Measurements from ENCODE around the gene RSPO4. TPM values are rescaled to one million over a fixed set of nuclear protein-coding genes. Genes with fewer than 3 reads are reported as not detected.

Gene RSPO4
- total RNA-seq, 1 donor from 2014 or later: not detected

DNA sequence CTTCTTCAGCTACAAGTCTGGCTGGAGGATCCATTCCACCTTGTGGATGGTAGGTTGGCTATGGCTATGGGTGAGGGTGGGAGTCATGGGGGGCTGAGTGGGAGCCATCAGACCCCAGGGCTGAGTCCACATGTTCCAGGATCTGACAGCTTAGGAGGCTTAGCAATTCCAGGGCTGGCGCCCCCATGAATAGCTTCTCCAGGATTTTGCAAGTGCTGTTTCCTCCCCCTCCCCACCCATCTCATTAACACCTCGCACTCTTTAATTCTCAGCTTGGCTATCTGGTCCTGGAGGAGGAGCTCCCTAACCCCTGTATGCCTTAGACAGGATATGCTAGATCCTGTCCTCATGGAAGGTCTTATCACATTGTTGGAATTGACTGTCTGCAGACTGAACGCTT, 47.0 kb downstream of the RSPO4 start:
- TF ChIP-seq, protein P1, sequence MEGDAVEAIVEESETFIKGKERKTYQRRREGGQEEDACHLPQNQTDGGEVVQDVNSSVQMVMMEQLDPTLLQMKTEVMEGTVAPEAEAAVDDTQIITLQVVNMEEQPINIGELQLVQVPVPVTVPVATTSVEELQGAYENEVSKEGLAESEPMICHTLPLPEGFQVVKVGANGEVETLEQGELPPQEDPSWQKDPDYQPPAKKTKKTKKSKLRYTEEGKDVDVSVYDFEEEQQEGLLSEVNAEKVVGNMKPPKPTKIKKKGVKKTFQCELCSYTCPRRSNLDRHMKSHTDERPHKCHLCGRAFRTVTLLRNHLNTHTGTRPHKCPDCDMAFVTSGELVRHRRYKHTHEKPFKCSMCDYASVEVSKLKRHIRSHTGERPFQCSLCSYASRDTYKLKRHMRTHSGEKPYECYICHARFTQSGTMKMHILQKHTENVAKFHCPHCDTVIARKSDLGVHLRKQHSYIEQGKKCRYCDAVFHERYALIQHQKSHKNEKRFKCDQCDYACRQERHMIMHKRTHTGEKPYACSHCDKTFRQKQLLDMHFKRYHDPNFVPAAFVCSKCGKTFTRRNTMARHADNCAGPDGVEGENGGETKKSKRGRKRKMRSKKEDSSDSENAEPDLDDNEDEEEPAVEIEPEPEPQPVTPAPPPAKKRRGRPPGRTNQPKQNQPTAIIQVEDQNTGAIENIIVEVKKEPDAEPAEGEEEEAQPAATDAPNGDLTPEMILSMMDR (conservative IDR thresholded peaks at IDR 0.05): no peak
- H3K36me3 Mint-ChIP-seq (ENCODE audit: low read depth): no peaks in the 10 kb centered on the region
- H3K4me1 Mint-ChIP-seq: no peaks in the 10 kb centered on the region
- peaks cover 47% of the 10 kb centered on the region for H3K27me3 Mint-ChIP-seq (ENCODE audit: low read depth)
- H3K4me3 Mint-ChIP-seq: no peak overlapping the region
- no peak overlapping the region for H3K27ac Mint-ChIP-seq (ENCODE audit: unreplicated experiment)
- DNase-seq (ENCODE audit: low read depth, low spot score): no peak
- H3K9me3 Mint-ChIP-seq: no peaks in the 10 kb centered on the region

DNA sequence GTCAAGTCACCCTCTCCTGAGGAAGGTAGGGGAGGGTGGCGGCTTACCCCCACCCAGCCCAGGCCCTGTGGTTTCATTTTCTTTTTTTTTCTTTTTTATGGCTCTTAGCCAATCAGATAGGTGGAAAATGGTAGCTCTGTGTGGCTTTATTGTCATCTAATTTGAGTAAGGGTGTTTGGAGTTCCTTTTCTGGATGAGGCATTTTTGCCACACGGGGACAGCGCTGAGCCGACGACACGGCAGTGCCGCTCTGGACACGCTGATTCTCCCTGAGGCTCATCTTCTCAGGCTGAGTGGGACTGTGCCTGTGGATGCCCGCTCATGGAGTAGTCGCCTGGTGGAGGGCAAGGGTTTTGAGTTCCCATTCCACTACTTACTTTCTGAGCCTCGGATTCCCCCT, 48.4 kb downstream of the RSPO4 start:
- DNase-seq (ENCODE audit: low read depth, low spot score): no peak
- H3K36me3 Mint-ChIP-seq (ENCODE audit: low read depth): no peaks in the 10 kb centered on the region
- H3K4me3 Mint-ChIP-seq: no peak overlapping the region
- TF ChIP-seq, protein P1 (conservative IDR thresholded peaks at IDR 0.05): peak; percentile 40
- H3K27ac Mint-ChIP-seq (ENCODE audit: unreplicated experiment): no peak overlapping the region
- no peaks in the 10 kb centered on the region for H3K9me3 Mint-ChIP-seq
- no peaks in the 10 kb centered on the region for H3K4me1 Mint-ChIP-seq
- H3K27me3 Mint-ChIP-seq (ENCODE audit: low read depth): peaks cover 58% of the 10 kb centered on the region

DNA sequence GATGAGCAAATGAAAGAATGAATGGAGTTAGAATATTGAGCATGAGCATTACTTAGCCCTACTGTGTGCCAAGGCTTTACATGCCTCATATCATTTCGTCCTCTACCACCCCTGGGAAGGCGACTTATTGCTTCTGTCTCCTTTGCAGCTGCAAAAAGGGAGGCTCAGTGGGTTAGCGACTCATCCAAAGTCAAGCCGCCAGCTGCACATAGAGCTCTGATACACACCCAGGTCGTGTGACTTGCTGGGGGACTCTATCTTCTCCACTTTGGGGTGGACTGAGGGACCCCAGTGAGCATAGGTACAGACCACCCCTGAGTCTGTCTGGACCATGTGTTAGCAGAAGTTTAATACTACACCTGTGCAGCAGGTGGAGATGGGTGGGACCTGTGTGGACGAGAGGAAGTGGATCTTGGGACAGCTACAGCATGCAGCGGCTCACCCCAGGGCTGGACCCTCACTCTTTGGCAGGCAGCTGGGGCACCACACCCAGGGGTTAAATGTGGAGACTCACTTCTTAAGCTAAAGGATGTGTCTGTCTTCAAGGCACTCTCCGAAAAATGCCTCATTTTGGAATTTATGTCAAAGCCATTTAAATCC, 49.8 kb downstream of the RSPO4 start:
- TF ChIP-seq, protein P1 (conservative IDR thresholded peaks at IDR 0.05): no peak
- Mint-ChIP-seq H3K4me1 (no peaks in the 10 kb centered on the region), H3K4me3 (no peak overlapping the region), H3K27me3 (ENCODE audit: low read depth) (peaks cover 69% of the 10 kb centered on the region), H3K9me3 (no peaks in the 10 kb centered on the region), H3K27ac (ENCODE audit: unreplicated experiment) (no peak overlapping the region), H3K36me3 (ENCODE audit: low read depth) (no peaks in the 10 kb centered on the region)
- DNase-seq (ENCODE audit: low read depth, low spot score): no peak

DNA sequence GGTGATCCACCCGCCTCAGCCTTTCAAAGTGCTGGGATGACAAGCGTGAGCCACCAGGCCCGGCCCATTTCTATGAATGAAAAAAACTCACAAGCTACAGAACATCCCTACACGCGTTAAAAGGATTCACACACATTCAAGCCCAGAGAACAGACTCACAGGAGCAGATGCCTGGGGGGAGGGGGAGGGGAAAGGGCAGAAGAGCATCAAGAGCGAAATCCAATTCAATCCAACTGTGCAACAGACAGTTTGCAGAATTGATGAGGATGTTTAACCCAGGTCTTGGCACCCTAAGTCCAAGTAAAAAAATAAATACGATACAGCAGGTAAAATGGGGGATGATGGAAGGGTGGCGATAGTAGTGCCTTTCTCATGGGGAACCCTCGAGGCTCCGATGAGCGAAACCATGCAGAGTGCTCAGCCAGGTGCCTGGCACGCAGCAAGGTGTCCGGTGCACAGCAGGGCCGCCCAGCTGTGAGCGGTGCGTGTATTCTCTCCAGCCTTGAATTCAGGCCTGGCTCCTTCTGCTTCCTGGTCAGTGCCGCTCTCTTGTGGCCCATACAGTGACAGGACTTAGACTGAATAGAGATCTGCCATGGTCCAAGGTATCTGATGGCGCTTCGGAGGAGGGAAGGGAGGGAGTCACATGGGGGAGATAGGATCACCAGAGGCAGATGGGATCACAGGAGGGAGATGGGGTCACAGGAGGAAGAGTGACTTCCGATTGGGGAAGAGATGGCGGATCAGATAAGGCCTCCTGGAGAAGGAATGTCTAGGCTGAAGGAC, 50.5 kb downstream of the RSPO4 start:
- no peak overlapping the region for H3K27ac Mint-ChIP-seq (ENCODE audit: unreplicated experiment)
- no peaks in the 10 kb centered on the region for H3K36me3 Mint-ChIP-seq (ENCODE audit: low read depth)
- H3K4me1 Mint-ChIP-seq: no peaks in the 10 kb centered on the region
- H3K27me3 Mint-ChIP-seq (ENCODE audit: low read depth): peaks cover 68% of the 10 kb centered on the region
- H3K4me3 Mint-ChIP-seq: no peak overlapping the region
- TF ChIP-seq, protein P1 (conservative IDR thresholded peaks at IDR 0.05): no peak
- H3K9me3 Mint-ChIP-seq: no peaks in the 10 kb centered on the region
- no peak for DNase-seq (ENCODE audit: low read depth, low spot score)

DNA sequence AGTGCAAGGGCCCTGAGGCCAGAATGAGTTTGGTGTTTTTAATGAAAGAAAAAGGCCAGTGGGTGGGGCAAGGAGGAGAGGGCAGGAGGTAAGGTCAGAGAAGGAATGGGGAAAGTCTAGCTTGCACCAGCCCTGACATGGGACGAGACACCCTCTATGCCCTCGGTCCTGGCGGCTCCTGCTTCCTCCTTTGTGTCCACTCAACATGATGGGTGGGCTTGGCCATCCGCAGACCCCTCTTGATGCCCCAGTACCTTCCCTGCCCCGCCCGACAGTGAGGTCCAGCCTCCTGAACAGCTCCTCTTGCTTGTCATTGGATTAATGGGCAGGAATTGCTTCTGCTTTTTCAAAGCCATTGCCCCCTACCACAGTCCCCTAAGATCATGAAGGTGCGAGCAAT, 52.4 kb downstream of the RSPO4 start:
- no peak for DNase-seq (ENCODE audit: low read depth, low spot score)
- H3K4me3 Mint-ChIP-seq: no peak overlapping the region
- TF ChIP-seq, protein P1 (conservative IDR thresholded peaks at IDR 0.05): no peak
- H3K27ac Mint-ChIP-seq (ENCODE audit: unreplicated experiment): no peak overlapping the region
- H3K27me3 Mint-ChIP-seq (ENCODE audit: low read depth): peaks cover 64% of the 10 kb centered on the region
- H3K4me1 Mint-ChIP-seq: no peaks in the 10 kb centered on the region
- no peaks in the 10 kb centered on the region for H3K36me3 Mint-ChIP-seq (ENCODE audit: low read depth)
- no peaks in the 10 kb centered on the region for H3K9me3 Mint-ChIP-seq
